ENCODE results near the gene UTF1. TPM values are rescaled to one million over a fixed set of nuclear protein-coding genes. Genes with fewer than 3 reads are reported as not detected.

Gene UTF1
- polyA plus RNA-seq, 3 donors: 0.14 to 0.48 (median 0.24) TPM

DNA sequence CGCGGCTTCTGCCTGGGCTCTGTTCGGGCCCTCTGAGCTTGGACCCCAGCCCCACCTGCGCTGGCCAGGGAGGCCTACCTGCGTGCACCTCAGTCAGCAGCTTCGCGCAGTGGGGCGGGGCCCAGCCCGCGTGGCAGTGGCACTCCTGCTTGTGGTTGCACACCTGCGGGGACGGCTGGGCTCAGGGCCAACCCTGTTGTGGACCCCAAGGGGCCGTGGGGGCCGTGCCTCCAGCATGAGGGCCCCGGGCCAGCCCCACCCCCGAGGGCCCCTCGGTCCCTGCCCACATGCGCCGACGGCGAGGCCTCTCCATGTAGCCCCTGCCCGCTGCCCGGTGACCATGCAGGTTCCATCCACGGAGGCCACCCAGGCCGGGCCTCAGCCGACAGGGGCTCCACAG lies 39.4 kb downstream of the UTF1 start:
- TF ChIP-seq, protein P1, sequence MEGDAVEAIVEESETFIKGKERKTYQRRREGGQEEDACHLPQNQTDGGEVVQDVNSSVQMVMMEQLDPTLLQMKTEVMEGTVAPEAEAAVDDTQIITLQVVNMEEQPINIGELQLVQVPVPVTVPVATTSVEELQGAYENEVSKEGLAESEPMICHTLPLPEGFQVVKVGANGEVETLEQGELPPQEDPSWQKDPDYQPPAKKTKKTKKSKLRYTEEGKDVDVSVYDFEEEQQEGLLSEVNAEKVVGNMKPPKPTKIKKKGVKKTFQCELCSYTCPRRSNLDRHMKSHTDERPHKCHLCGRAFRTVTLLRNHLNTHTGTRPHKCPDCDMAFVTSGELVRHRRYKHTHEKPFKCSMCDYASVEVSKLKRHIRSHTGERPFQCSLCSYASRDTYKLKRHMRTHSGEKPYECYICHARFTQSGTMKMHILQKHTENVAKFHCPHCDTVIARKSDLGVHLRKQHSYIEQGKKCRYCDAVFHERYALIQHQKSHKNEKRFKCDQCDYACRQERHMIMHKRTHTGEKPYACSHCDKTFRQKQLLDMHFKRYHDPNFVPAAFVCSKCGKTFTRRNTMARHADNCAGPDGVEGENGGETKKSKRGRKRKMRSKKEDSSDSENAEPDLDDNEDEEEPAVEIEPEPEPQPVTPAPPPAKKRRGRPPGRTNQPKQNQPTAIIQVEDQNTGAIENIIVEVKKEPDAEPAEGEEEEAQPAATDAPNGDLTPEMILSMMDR (IDR thresholded peaks at IDR 0.05): no peak
- Mint-ChIP-seq H3K9me3 (no peaks in the 10 kb centered on the region), H3K27ac (no peak overlapping the region), H3K27me3 (ENCODE audit: low read depth in 3 of 3) (peaks cover 0 to 5% (median 1%) of the 10 kb centered on the region in 3 donors), H3K4me3 (no peak overlapping the region), H3K36me3 (peaks cover 42 to 74% of the 10 kb centered on the region in 2 donors), H3K4me1 (peaks cover 16% of the 10 kb centered on the region)
- Histone ChIP-seq H2AFZ (ENCODE audit: insufficient read depth, low read depth, low read length, poor library complexity, severe bottlenecking) (no peak overlapping the region), H4K20me1 (ENCODE audit: insufficient read depth, low read length) (peaks cover 74% of the 10 kb centered on the region), H3K36me3 (replicated peaks in 1 of 2; ENCODE audit: control insufficient read depth in 1 of 2, insufficient read depth in 2 of 2, low read length in 2 of 2) (peaks cover 74 to 84% of the 10 kb centered on the region in 2 donors), H3K79me2 (ENCODE audit: insufficient read depth, low read length) (peaks cover 8% of the 10 kb centered on the region), H3K4me2 (replicated peaks; ENCODE audit: extremely low read depth, low read length, poor library complexity, severe bottlenecking) (no peak overlapping the region), H3K4me3 (replicated peaks in 1 of 3; ENCODE audit: low read depth in 2 of 3, low read length in 3 of 3) (no peak overlapping the region), H3K27me3 (ENCODE audit: control insufficient read depth in 2 of 2, insufficient read depth in 2 of 2, low read length in 2 of 2) (no peaks in the 10 kb centered on the region), H3K9ac (ENCODE audit: insufficient read depth, low read length, poor library complexity, severe bottlenecking) (no peak overlapping the region), H3K9me3 (replicated peaks in 1 of 2; ENCODE audit: control insufficient read depth in 1 of 2, insufficient read depth in 1 of 2, low read length in 2 of 2) (no peaks in the 10 kb centered on the region), H3K4me1 (ENCODE audit: control insufficient read depth in 1 of 2, insufficient read depth in 2 of 2, low read length in 2 of 2) (peaks cover 19 to 29% of the 10 kb centered on the region in 2 donors), H3K27ac (ENCODE audit: low read depth in 1 of 2, low read length in 2 of 2) (no peak overlapping the region)
- no peak for DNase-seq
- intact Hi-C loops (cut with micrococcal nuclease): no loop called here
- 90% methylated on average over 26 of the region's 26 CpGs for WGBS (ENCODE audit: insufficient coverage)

DNA sequence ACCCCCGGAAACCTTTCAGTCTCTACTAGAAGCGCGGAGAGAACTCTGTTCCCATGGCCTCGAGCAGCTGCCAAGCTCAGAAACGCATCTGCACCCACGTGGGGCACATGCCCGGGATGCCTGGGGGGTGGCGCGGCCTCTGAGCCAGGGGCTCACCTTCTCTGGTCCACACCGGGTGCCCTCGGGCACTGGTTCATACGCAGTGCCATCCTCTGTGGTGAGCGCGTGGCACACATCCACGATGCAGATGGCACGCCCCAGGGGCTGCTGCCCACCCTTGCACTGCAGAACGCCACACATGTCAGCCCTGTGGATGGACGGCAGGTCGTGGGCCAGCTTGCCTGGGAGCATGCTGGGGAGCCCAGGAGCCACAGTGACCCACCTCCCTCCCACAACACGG lies 40.2 kb downstream of the UTF1 start:
- Histone ChIP-seq H3K9me3 (replicated peaks in 1 of 2; ENCODE audit: control insufficient read depth in 1 of 2, insufficient read depth in 1 of 2, low read length in 2 of 2) (no peaks in the 10 kb centered on the region), H3K9ac (ENCODE audit: insufficient read depth, low read length, poor library complexity, severe bottlenecking) (no peak overlapping the region), H3K4me3 (replicated peaks in 1 of 3; ENCODE audit: low read depth in 2 of 3, low read length in 3 of 3) (no peak overlapping the region), H3K79me2 (ENCODE audit: insufficient read depth, low read length) (peaks cover 16% of the 10 kb centered on the region), H3K4me2 (replicated peaks; ENCODE audit: extremely low read depth, low read length, poor library complexity, severe bottlenecking) (no peak overlapping the region), H3K27me3 (ENCODE audit: control insufficient read depth in 2 of 2, insufficient read depth in 2 of 2, low read length in 2 of 2) (no peaks in the 10 kb centered on the region), H3K4me1 (ENCODE audit: control insufficient read depth in 1 of 2, insufficient read depth in 2 of 2, low read length in 2 of 2) (peaks cover 19 to 29% of the 10 kb centered on the region in 2 donors), H2AFZ (ENCODE audit: insufficient read depth, low read depth, low read length, poor library complexity, severe bottlenecking) (no peak overlapping the region), H4K20me1 (ENCODE audit: insufficient read depth, low read length) (peaks cover 82% of the 10 kb centered on the region), H3K27ac (ENCODE audit: low read depth in 1 of 2, low read length in 2 of 2) (no peak overlapping the region), H3K36me3 (replicated peaks in 1 of 2; ENCODE audit: control insufficient read depth in 1 of 2, insufficient read depth in 2 of 2, low read length in 2 of 2) (peaks cover 74 to 84% of the 10 kb centered on the region in 2 donors)
- Mint-ChIP-seq H3K4me1 (peaks cover 16% of the 10 kb centered on the region), H3K36me3 (peaks cover 42 to 74% of the 10 kb centered on the region in 2 donors), H3K9me3 (no peaks in the 10 kb centered on the region), H3K27me3 (ENCODE audit: low read depth in 3 of 3) (peaks cover 0 to 9% (median 1%) of the 10 kb centered on the region in 3 donors), H3K27ac (no peak overlapping the region), H3K4me3 (peak overlapping the region in 1 of 2 donors; percentile 7)
- TF ChIP-seq, protein P1 (IDR thresholded peaks at IDR 0.05): no peak
- DNase-seq: no peak
- 89% methylated on average over 19 of the region's 20 CpGs for WGBS (ENCODE audit: insufficient coverage)
- intact Hi-C loops (cut with micrococcal nuclease): no loop called here

All from CD14-positive monocyte (primary cell).